ENCODE results near the gene MRGPRX2. TPM values are rescaled to one million over a fixed set of nuclear protein-coding genes. Genes with fewer than 3 reads are reported as not detected.

MRGPRX2 gene
- total and polyA plus RNA-seq, 2 experiments from 2014 or later: not detected

GRCh38 chr11:19050281-19050680 is 10.2 kb downstream of the MRGPRX2 start (continued):
- no peak for TF ChIP-seq CTCF (conservative IDR thresholded peaks at IDR 0.05; ENCODE audit: low read depth in 2 of 2)
- TF ChIP-seq, protein P1, sequence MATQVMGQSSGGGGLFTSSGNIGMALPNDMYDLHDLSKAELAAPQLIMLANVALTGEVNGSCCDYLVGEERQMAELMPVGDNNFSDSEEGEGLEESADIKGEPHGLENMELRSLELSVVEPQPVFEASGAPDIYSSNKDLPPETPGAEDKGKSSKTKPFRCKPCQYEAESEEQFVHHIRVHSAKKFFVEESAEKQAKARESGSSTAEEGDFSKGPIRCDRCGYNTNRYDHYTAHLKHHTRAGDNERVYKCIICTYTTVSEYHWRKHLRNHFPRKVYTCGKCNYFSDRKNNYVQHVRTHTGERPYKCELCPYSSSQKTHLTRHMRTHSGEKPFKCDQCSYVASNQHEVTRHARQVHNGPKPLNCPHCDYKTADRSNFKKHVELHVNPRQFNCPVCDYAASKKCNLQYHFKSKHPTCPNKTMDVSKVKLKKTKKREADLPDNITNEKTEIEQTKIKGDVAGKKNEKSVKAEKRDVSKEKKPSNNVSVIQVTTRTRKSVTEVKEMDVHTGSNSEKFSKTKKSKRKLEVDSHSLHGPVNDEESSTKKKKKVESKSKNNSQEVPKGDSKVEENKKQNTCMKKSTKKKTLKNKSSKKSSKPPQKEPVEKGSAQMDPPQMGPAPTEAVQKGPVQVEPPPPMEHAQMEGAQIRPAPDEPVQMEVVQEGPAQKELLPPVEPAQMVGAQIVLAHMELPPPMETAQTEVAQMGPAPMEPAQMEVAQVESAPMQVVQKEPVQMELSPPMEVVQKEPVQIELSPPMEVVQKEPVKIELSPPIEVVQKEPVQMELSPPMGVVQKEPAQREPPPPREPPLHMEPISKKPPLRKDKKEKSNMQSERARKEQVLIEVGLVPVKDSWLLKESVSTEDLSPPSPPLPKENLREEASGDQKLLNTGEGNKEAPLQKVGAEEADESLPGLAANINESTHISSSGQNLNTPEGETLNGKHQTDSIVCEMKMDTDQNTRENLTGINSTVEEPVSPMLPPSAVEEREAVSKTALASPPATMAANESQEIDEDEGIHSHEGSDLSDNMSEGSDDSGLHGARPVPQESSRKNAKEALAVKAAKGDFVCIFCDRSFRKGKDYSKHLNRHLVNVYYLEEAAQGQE (IDR thresholded peaks at IDR 0.05; ENCODE audit: unreplicated experiment): no peak
- no peak for TF ChIP-seq POLR2AphosphoS5 (IDR thresholded peaks at IDR 0.05; ENCODE audit: low read depth)
- no peak for TF ChIP-seq EZH2 (IDR thresholded peaks at IDR 0.05; ENCODE audit: low read depth, unreplicated experiment)
- TF ChIP-seq ZNF114 (CRISPR knock-in tag; IDR thresholded peaks at IDR 0.05): no peak
- TF ChIP-seq CREB1 (CRISPR knock-in tag; IDR thresholded peaks at IDR 0.05; ENCODE audit: low read depth): no peak

DNA sequence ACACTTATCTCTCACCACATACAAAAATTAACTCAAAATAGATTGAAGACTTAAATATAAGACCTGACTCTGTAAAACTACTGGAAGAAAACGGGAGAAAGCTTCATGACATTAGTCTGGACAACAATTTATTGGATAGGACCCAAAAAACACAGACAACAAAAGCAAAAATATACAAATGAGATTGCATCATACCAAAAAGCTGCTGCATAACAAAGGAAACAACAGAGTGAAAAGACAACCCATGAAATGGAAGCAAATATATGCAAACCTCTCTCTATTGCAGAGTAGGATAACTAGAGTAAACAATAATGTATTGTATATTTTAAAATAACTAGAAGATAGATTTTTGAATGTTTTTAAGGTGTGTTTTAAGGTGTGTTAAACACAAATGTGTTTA is 11.2 kb downstream of the MRGPRX2 start:
- Histone ChIP-seq H3K27me3 (ENCODE audit: insufficient read depth) (no peaks in the 10 kb centered on the region), H3K79me2 (replicated peaks; ENCODE audit: insufficient read depth) (no peaks in the 10 kb centered on the region), H3K36me3 (ENCODE audit: insufficient read depth) (no peaks in the 10 kb centered on the region), H3K4me3 (no peak overlapping the region), H3F3A (replicated peaks; ENCODE audit: low read depth) (no peaks in the 10 kb centered on the region), H3K4me1 (ENCODE audit: insufficient read depth) (no peaks in the 10 kb centered on the region), H3K4me2 (no peak overlapping the region), H2AFZ (no peak overlapping the region), H3K9me2 (ENCODE audit: insufficient read depth) (no peaks in the 10 kb centered on the region), H4K20me1 (replicated peaks; ENCODE audit: insufficient read depth) (no peaks in the 10 kb centered on the region), H3K27ac (ENCODE audit: low read depth) (no peak overlapping the region)
- DNase-seq (ENCODE audit: low spot score) (no peak), ATAC-seq (no peak)
- Mint-ChIP-seq H3K4me1 (peaks cover 3% of the 10 kb centered on the region; the same call in 2 of the 3 replicates), H3K36me3 (ENCODE audit: low read depth) (no peaks in the 10 kb centered on the region; the same call in 2 of the 3 replicates), H3K4me3 (no peak overlapping the region), H3K27ac (peak overlapping the region; percentile 51), H3K9me3 (peaks cover 6% of the 10 kb centered on the region), H3K27me3 (ENCODE audit: insufficient read depth, low read depth, poor library complexity) (peaks cover 5% of the 10 kb centered on the region)
- TF ChIP-seq ETS1 (IDR thresholded peaks at IDR 0.05) (no peak), POLR2AphosphoS5 (IDR thresholded peaks at IDR 0.05; ENCODE audit: low read depth) (no peak), JUNB (IDR thresholded peaks at IDR 0.05; ENCODE audit: unreplicated experiment) (no peak), CTCF (conservative IDR thresholded peaks at IDR 0.05; ENCODE audit: low read depth in 2 of 2) (no peak), EZH2phosphoT487 (IDR thresholded peaks at IDR 0.05; ENCODE audit: unreplicated experiment) (no peak), CREB1 (CRISPR knock-in tag; IDR thresholded peaks at IDR 0.05; ENCODE audit: low read depth) (no peak)
- TF ChIP-seq, protein P2, sequence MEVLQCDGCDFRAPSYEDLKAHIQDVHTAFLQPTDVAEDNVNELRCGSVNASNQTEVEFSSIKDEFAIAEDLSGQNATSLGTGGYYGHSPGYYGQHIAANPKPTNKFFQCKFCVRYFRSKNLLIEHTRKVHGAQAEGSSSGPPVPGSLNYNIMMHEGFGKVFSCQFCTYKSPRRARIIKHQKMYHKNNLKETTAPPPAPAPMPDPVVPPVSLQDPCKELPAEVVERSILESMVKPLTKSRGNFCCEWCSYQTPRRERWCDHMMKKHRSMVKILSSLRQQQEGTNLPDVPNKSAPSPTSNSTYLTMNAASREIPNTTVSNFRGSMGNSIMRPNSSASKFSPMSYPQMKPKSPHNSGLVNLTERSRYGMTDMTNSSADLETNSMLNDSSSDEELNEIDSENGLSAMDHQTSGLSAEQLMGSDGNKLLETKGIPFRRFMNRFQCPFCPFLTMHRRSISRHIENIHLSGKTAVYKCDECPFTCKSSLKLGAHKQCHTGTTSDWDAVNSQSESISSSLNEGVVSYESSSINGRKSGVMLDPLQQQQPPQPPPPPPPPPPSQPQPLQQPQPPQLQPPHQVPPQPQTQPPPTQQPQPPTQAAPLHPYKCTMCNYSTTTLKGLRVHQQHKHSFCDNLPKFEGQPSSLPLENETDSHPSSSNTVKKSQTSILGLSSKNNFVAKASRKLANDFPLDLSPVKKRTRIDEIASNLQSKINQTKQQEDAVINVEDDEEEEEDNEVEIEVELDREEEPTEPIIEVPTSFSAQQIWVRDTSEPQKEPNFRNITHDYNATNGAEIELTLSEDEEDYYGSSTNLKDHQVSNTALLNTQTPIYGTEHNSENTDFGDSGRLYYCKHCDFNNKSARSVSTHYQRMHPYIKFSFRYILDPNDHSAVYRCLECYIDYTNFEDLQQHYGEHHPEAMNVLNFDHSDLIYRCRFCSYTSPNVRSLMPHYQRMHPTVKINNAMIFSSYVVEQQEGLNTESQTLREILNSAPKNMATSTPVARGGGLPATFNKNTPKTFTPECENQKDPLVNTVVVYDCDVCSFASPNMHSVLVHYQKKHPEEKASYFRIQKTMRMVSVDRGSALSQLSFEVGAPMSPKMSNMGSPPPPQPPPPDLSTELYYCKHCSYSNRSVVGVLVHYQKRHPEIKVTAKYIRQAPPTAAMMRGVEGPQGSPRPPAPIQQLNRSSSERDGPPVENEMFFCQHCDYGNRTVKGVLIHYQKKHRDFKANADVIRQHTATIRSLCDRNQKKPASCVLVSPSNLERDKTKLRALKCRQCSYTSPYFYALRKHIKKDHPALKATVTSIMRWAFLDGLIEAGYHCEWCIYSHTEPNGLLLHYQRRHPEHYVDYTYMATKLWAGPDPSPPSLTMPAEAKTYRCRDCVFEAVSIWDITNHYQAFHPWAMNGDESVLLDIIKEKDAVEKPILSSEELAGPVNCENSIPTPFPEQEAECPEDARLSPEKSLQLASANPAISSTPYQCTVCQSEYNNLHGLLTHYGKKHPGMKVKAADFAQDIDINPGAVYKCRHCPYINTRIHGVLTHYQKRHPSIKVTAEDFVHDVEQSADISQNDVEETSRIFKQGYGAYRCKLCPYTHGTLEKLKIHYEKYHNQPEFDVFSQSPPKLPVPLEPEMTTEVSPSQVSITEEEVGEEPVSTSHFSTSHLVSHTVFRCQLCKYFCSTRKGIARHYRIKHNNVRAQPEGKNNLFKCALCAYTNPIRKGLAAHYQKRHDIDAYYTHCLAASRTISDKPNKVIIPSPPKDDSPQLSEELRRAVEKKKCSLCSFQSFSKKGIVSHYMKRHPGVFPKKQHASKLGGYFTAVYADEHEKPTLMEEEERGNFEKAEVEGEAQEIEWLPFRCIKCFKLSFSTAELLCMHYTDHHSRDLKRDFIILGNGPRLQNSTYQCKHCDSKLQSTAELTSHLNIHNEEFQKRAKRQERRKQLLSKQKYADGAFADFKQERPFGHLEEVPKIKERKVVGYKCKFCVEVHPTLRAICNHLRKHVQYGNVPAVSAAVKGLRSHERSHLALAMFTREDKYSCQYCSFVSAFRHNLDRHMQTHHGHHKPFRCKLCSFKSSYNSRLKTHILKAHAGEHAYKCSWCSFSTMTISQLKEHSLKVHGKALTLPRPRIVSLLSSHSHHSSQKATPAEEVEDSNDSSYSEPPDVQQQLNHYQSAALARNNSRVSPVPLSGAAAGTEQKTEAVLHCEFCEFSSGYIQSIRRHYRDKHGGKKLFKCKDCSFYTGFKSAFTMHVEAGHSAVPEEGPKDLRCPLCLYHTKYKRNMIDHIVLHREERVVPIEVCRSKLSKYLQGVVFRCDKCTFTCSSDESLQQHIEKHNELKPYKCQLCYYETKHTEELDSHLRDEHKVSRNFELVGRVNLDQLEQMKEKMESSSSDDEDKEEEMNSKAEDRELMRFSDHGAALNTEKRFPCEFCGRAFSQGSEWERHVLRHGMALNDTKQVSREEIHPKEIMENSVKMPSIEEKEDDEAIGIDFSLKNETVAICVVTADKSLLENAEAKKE (CRISPR knock-in tag; IDR thresholded peaks at IDR 0.05): no peak
